HT1080 (cell line): Measurements from ENCODE around the gene SASS6. TPM values are rescaled to one million over a fixed set of nuclear protein-coding genes. Genes with fewer than 3 reads are reported as not detected.

Experiments
- DNase-seq: peaks from one replicate; pipeline ENCODE4 v3.0.0-alpha.2; 2015; ENCODE audit warnings: low read depth
- total RNA-seq: library from RNA; depleted of rRNA; stranded (reverse); fragments of >200 nt; shearing (Covaris generic); gene quantifications from 2 replicates; pipeline ENCODE4 v1.2.3, GENCODE V29; 2014

SASS6 gene
- total RNA-seq, 1 experiment from 2014 or later = 12.1 TPM

- no peak for DNase-seq
Measured at GRCh38 chr1:100109554-100110066, 23.1 kb downstream of the SASS6 start.

- no peak for DNase-seq
Measured at GRCh38 chr1:100107696-100108095, 25.0 kb downstream of the SASS6 start.

GRCh38 chr1:100101564-100101963 lies 31.2 kb downstream of the SASS6 start:
- DNase-seq = no peak

- no peak for DNase-seq
Measured at GRCh38 chr1:100100202-100100601, 32.5 kb downstream of the SASS6 start.

- no peak for DNase-seq
Measured at GRCh38 chr1:100090471-100090870, 42.3 kb downstream of the SASS6 start.

GRCh38 chr1:100089082-100089481 lies 43.6 kb downstream of the SASS6 start:
- no peak for DNase-seq

- no peak for DNase-seq
Measured at GRCh38 chr1:100087396-100087795, 45.3 kb downstream of the SASS6 start.

GRCh38 chr1:100080331-100080730 lies 52.4 kb downstream of the SASS6 start:
- DNase-seq = no peak

GRCh38 chr1:100077531-100077930 lies 55.2 kb downstream of the SASS6 start:
- DNase-seq = no peak

GRCh38 chr1:100076744-100077143 lies 56.0 kb downstream of the SASS6 start:
- no peak for DNase-seq

GRCh38 chr1:100076319-100076718 lies 56.4 kb downstream of the SASS6 start:
- DNase-seq = no peak

- DNase-seq = no peak
Measured at GRCh38 chr1:100075773-100076172, 57.0 kb downstream of the SASS6 start.

GRCh38 chr1:100074604-100075395 lies 57.9 kb downstream of the SASS6 start:
- DNase-seq = no peak

GRCh38 chr1:100073531-100073930 lies 59.2 kb downstream of the SASS6 start:
- DNase-seq = no peak

GRCh38 chr1:100070201-100070939 lies 62.4 kb downstream of the SASS6 start:
- no peak for DNase-seq

- no peak for DNase-seq
Measured at GRCh38 chr1:100065969-100066227, 66.8 kb downstream of the SASS6 start.

GRCh38 chr1:100065183-100065968 lies 67.4 kb downstream of the SASS6 start:
- no peak for DNase-seq

GRCh38 chr1:100061681-100062080 lies 71.0 kb downstream of the SASS6 start:
- no peak for DNase-seq

- no peak for DNase-seq
Measured at GRCh38 chr1:100053727-100054126, 79.0 kb downstream of the SASS6 start.

GRCh38 chr1:100053119-100053518 lies 79.6 kb downstream of the SASS6 start:
- no peak for DNase-seq

GRCh38 chr1:100051893-100052292 lies 80.8 kb downstream of the SASS6 start:
- no peak for DNase-seq

GRCh38 chr1:100051401-100051800 lies 81.3 kb downstream of the SASS6 start:
- DNase-seq = no peak
